ENCODE data around the gene TRIM69.

DNA sequence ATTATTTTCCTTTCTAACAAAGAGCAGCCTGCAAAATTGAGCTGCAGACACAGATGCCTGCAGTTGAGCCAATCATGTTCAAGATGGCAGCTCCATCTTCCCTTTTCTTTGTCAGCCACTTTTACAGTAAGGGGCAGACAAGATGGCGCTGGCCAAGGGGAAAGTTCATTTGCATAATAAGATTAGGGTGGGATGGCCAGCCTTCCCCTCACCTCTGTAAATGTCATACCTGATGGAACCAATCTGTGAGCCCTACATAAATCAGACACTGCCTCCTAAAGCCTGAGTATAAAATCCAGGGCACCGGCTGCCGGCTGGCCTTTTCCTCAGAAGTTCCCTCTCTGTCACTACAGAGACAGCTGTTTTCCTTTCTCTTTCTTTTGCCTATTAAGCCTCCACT lies 41.0 kb upstream of the TRIM69 start:
- TF ChIP-seq, protein P1, sequence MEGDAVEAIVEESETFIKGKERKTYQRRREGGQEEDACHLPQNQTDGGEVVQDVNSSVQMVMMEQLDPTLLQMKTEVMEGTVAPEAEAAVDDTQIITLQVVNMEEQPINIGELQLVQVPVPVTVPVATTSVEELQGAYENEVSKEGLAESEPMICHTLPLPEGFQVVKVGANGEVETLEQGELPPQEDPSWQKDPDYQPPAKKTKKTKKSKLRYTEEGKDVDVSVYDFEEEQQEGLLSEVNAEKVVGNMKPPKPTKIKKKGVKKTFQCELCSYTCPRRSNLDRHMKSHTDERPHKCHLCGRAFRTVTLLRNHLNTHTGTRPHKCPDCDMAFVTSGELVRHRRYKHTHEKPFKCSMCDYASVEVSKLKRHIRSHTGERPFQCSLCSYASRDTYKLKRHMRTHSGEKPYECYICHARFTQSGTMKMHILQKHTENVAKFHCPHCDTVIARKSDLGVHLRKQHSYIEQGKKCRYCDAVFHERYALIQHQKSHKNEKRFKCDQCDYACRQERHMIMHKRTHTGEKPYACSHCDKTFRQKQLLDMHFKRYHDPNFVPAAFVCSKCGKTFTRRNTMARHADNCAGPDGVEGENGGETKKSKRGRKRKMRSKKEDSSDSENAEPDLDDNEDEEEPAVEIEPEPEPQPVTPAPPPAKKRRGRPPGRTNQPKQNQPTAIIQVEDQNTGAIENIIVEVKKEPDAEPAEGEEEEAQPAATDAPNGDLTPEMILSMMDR (conservative IDR thresholded peaks at IDR 0.05 in 1 of 2, IDR thresholded peaks at IDR 0.05 in 1 of 2; ENCODE audit: extremely low read depth in 1 of 2, insufficient read depth in 1 of 2, low read depth in 1 of 2, low read length in 2 of 2): no peak
- no peak for TF ChIP-seq EZH2 (IDR thresholded peaks at IDR 0.05; ENCODE audit: borderline replicate concordance, low read length)

All from mammary epithelial cell (primary cell).